Measurements from ENCODE around the gene BTBD2. TPM values are rescaled to one million over a fixed set of nuclear protein-coding genes. Genes with fewer than 3 reads are reported as not detected.
A peak's percentile ranks its signal among the peaks of the same experiment; 100 is the strongest.

The BTBD2 gene
- total and polyA plus RNA-seq, 2 of the 8 experiments (the other 6 are each of a cell fraction or from before 2014, with no cell fraction given) = 91.7 to 92.3 TPM

- H3K27me3 ChIP-seq (replicated peaks in 1 of 4; ENCODE audit: control insufficient read depth in 3 of 4, extremely low read depth in 1 of 4, insufficient read depth in 3 of 4, low read length in 3 of 4) = no peaks in the 10 kb centered on the region
- H4K8ac ChIP-seq (ENCODE audit: extremely low read depth, insufficient read depth, low read length) = peak overlapping the region; percentile 85
- H3K9me3 ChIP-seq (ENCODE audit: insufficient read depth in 2 of 2, low read depth in 1 of 2, low read length in 1 of 2) = no peaks in the 10 kb centered on the region
- H2BK120ac ChIP-seq (replicated peaks; ENCODE audit: low read depth, low read length) = no peak overlapping the region
- POLR2A ChIA-PET (ENCODE audit: partially characterized antibody) = interaction anchor here (1.3 kb wide), 1 partner anchor 25 kb away, joined by 3 read pairs; no protein-coding TSS in a partner anchor
- no peaks in the 10 kb centered on the region for H3K23me2 ChIP-seq (ENCODE audit: low read depth, low read length)
- no peak overlapping the region for H3K4me3 ChIP-seq (ENCODE audit: extremely low read depth in 1 of 4, insufficient read depth in 2 of 4, low read depth in 3 of 4, low read length in 4 of 4)
- no peak overlapping the region for H3K27ac ChIP-seq (ENCODE audit: low read depth, low read length)
- H2BK12ac ChIP-seq (ENCODE audit: low read depth, low read length) = no peak overlapping the region
- WGBS, 2 experiments (ENCODE audit: extremely low coverage in 1 of 2, insufficient coverage in 1 of 2, insufficient read length in 1 of 2, insufficient replicate concordance in 2 of 2, low coverage in 1 of 2, low lambda C conversion rate in 2 of 2, missing lambda C conversion rate in 1 of 2) = 93% methylated on average over 42 of the region's 42 CpGs; no CpG with 5 or more reads in 1 of the 2 experiments
- H4K91ac ChIP-seq (replicated peaks; ENCODE audit: insufficient read length, low read length) = no peak overlapping the region
- no peak overlapping the region for H4K5ac ChIP-seq (ENCODE audit: insufficient read length, low read depth, low read length)
- peaks cover 15 to 50% (median 40%) of the 10 kb centered on the region in 4 experiments for H3K36me3 ChIP-seq (ENCODE audit: control insufficient read depth in 2 of 4, insufficient read depth in 4 of 4, low read length in 3 of 4)
- H3K79me1 ChIP-seq (ENCODE audit: low read depth, low read length) = no peaks in the 10 kb centered on the region
- H3K4ac ChIP-seq (replicated peaks; ENCODE audit: insufficient read length, low read depth, low read length) = no peak overlapping the region
- no peak overlapping the region for H2AK5ac ChIP-seq (ENCODE audit: low read depth, low read length)
- H3K4me1 ChIP-seq (replicated peaks in 1 of 4; ENCODE audit: control insufficient read depth in 3 of 4, insufficient read depth in 4 of 4, low read length in 3 of 4) = no peaks in the 10 kb centered on the region
- H3K79me2 ChIP-seq (ENCODE audit: control insufficient read depth in 1 of 2, insufficient read depth in 2 of 2, low read length in 2 of 2) = no peaks in the 10 kb centered on the region
- no peak overlapping the region for H2BK20ac ChIP-seq (ENCODE audit: low read length)
- H2BK5ac ChIP-seq (ENCODE audit: low read depth, low read length) = no peak overlapping the region
- no peak for FAIRE-seq
- no peak overlapping the region for H3K18ac ChIP-seq (ENCODE audit: extremely low read depth, low read length)
- peaks cover 3 to 21% of the 10 kb centered on the region in 2 experiments for H4K20me1 ChIP-seq (replicated peaks in 1 of 2; ENCODE audit: control insufficient read depth in 1 of 2, insufficient read depth in 2 of 2, low read length in 2 of 2)
- no peak overlapping the region for H3K4me2 ChIP-seq (ENCODE audit: insufficient read depth in 1 of 2, low read depth in 2 of 2, low read length in 2 of 2)
- H3K23ac ChIP-seq (ENCODE audit: insufficient read length) = no peak overlapping the region
- no peak overlapping the region for H3K56ac ChIP-seq (replicated peaks; ENCODE audit: insufficient read length, low read depth, low read length)
- H2AFZ ChIP-seq (ENCODE audit: low read length) = no peak overlapping the region
- no peak overlapping the region for H3K9ac ChIP-seq (replicated peaks in 1 of 4; ENCODE audit: extremely low read depth in 1 of 4, low read depth in 3 of 4, low read length in 3 of 4)
- H2BK15ac ChIP-seq (ENCODE audit: low read length) = no peak overlapping the region
- DNase-seq (ENCODE audit: low read depth in 1 of 2, low spot score in 2 of 2) = no peak
- CTCF ChIA-PET (ENCODE audit: partially characterized antibody) = no interaction called here
- no peak overlapping the region for H3K14ac ChIP-seq (ENCODE audit: insufficient read length)
- no peak for TF ChIP-seq EP300 (IDR thresholded peaks at IDR 0.05; ENCODE audit: borderline replicate concordance in 1 of 2, low read depth in 2 of 2, low read length in 2 of 2)
- no peak for TF ChIP-seq KDM4A (IDR thresholded peaks at IDR 0.05; ENCODE audit: low read depth, low read length, severe bottlenecking)
- no peak for TF ChIP-seq CBX8 (IDR thresholded peaks at IDR 0.05; ENCODE audit: borderline replicate concordance, low read depth, low read length)
- TF ChIP-seq TEAD4 (IDR thresholded peaks at IDR 0.05; ENCODE audit: low read depth, low read length) = no peak
- no peak for TF ChIP-seq NRF1 (IDR thresholded peaks at IDR 0.05; ENCODE audit: low read depth, low read length)
- no peak for TF ChIP-seq SP2 (IDR thresholded peaks at IDR 0.05; ENCODE audit: low read length)
- TF ChIP-seq BCL11A (IDR thresholded peaks at IDR 0.05; ENCODE audit: low read depth in 2 of 2, low read length in 2 of 2) = no peak
- TF ChIP-seq CTBP2 (IDR thresholded peaks at IDR 0.05; ENCODE audit: borderline replicate concordance, insufficient read depth, insufficient read length, low read length) = no peak
- TF ChIP-seq EGR1 (IDR thresholded peaks at IDR 0.05; ENCODE audit: borderline replicate concordance, low read depth, low read length) = no peak
- TF ChIP-seq, protein P1, sequence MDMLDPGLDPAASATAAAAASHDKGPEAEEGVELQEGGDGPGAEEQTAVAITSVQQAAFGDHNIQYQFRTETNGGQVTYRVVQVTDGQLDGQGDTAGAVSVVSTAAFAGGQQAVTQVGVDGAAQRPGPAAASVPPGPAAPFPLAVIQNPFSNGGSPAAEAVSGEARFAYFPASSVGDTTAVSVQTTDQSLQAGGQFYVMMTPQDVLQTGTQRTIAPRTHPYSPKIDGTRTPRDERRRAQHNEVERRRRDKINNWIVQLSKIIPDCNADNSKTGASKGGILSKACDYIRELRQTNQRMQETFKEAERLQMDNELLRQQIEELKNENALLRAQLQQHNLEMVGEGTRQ (IDR thresholded peaks at IDR 0.05; ENCODE audit: low read length) = no peak
- no peak for TF ChIP-seq SP4 (IDR thresholded peaks at IDR 0.05; ENCODE audit: low read length)
- no peak; a peak in 1 of 3 replicates for TF ChIP-seq POLR2A (IDR thresholded peaks at IDR 0.05; ENCODE audit: control extremely low read depth in 1 of 2, low read depth in 2 of 2, low read length in 2 of 2)
Measured at GRCh38 chr19:1986357-1987162, 29.0 kb downstream of the BTBD2 start.
